T-helper 22 cell (primary cell): ENCODE data around the gene HJURP.

Experiments used
- DNase-seq: peaks from one replicate; pipeline ENCODE4 v3.0.0-alpha.2; 2020; ENCODE audit warnings: low read depth

The HJURP gene

GRCh38 chr2:233831011-233831721 is 23.2 kb downstream of the HJURP start:
- no peak for DNase-seq

DNA sequence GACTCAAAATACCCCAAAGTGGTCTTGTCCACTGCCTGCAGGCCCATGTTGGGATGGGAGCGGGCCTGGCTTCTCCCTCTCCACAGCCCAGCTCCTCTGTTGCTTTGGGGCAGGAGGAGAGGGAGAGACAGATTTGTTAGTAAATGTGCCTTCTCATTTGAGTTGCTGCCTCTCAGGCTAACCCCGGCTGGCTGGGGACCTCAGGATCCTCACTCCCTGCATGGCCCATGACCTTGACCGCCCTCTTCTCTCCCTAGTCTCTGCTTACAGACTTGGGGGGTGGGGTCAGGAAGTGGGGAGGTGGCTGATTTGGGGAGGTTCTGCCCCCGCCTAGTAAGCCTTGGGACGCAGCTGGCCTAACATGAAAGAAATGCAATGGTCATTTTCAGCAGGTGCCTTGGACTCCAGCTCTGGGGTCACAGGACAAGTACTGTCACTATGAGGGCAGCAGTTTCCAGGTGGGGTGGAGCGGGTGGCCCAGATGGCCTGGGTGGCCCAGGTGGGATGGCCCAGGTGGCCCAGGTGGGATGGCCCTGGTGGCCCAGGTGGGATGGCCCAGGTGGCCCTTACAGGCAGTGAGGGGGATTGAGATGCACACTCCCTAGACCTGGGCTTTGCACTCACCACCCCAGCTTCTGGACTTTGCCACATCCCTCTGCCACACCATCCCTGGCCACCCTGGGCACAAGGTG is 24.1 kb downstream of the HJURP start:
- no peak for DNase-seq

DNA sequence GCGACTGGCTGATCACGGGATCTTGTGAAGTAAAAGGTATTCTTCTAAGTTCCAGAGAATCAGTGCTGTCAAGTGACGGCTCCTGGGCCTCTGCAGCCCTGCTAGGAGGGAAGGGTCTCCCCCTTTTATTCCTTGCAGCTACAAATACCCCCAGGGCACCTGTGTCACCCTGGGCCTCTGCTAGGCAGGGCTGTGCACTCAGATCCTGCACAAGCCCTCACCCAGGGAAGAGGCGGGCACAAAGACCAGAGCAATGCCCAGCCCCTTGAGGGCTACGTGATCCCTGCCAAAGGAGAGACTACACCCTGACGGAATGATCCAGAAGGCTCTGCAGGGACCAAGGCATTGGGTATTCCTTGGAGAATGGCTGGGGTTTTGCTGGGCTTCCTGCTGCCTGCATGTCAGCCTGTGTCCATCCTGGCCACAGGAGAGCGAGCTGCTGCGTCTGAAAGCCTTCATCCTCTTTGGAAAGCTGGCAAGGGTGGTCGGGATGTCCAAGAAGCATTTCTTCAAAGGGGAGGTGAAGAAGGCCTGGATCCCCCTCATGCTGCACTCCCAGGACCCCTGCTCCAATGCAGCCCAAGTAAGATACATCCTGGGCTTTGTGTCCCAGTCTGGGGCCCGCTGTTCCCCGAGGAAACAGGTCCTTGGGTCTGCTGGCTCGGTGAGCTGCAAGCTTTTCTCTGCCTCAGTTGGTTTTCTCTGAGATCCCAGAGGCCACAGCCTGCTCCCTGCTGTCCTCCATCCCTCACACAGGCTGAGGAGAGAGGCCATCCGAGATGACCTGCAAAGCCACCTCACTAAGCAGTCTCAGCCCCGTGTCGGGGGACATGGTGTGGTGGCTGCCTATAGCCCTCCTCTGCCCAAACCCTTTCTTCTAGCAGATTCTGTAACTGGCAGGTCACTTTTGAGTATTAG is 24.9 kb downstream of the HJURP start:
- DNase-seq = no peak

- no peak for DNase-seq
Measured at GRCh38 chr2:233828546-233829192, 25.7 kb downstream of the HJURP start.

DNA sequence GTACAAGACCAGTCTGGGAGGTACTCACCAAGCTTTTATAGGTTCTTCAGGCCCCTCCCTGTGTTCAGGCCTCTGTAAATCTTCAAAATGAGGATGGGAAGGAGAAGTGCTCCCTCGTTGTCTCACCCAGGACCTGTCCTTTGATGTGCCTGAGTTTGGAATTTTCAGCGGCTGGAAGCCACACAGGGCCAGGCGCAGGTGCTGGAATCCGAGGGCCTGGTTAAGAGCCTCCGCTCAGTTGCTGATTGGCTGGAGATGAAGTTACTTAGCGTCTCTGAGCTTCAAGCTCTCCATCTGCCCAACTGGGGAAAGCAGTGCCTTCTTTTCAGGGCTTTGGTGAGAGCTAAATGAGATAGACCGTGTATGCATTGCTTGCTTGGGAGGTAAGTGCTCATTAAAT is 30.0 kb downstream of the HJURP start:
- DNase-seq = no peak

- DNase-seq = no peak
Measured at GRCh38 chr2:233823731-233824121, 30.6 kb downstream of the HJURP start.

DNA sequence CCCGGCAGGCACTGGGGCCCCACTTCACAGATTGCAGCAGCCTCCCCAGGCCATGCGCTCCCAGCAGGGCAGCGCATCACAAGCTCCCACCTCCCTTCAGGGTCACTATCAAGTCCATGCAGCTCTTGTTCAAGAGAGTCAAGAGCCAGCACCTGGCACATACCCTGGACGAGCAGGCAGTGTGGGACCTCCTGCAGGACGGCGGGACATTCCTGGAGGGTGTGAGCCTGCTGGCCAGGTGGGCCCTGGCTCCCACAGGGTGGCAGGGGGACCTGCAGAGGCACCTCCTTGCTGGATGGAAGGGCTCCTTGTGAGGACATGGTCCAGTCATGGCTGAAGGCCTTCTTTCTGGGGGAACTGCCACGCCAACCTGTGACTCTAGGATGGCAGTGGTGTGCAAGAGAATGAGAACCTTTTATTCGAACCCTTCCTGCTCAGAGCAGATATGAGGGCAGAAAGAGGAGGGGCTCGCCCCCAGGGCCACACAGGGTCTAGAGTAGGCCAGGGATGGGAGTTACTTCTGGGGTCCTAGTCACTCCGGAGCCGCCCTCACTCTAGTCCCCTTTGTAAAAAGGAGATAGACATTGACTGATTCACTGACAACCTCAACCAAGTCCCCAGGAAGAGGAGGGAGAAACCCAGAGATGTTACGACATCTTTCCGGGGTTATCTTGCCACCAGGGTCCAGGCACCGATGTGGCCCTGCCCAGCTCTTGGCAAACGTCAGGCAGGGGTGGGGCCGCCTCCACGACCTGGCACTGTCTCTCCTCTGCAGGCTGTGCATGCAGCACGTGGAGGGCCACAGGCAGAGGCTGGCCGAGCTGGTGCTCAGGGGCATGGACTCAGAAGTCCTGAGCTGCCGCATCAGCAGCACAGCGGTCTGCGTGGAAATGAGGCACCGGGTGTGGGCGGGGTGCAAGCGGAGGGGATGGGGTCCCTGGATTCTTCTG is 31.3 kb downstream of the HJURP start:
- DNase-seq = no peak

- DNase-seq = no peak
Measured at GRCh38 chr2:233822101-233822771, 32.1 kb downstream of the HJURP start.

DNA sequence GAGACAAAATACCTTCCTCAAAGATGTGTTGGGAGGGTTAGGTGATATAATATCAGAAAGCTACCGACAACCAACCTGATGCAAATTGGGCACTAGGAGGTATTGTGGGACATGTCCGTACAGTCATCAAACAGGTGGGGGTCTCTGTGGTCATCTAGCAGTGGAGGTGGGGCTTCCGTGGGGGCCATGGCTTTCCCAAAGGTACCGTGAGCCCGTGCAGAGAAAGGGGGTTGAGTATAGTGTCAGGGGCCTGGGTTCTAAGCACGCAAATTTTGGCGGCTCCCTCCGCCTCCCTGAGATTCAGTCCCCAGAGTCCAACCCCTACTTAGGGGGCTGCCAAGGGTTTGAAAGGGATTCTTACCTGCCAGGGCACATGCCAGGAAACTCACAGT is 32.6 kb downstream of the HJURP start:
- no peak for DNase-seq

GRCh38 chr2:233821196-233821595 is 33.1 kb downstream of the HJURP start:
- DNase-seq = no peak

- DNase-seq = no peak
Measured at GRCh38 chr2:233820774-233821105, 33.6 kb downstream of the HJURP start.

DNA sequence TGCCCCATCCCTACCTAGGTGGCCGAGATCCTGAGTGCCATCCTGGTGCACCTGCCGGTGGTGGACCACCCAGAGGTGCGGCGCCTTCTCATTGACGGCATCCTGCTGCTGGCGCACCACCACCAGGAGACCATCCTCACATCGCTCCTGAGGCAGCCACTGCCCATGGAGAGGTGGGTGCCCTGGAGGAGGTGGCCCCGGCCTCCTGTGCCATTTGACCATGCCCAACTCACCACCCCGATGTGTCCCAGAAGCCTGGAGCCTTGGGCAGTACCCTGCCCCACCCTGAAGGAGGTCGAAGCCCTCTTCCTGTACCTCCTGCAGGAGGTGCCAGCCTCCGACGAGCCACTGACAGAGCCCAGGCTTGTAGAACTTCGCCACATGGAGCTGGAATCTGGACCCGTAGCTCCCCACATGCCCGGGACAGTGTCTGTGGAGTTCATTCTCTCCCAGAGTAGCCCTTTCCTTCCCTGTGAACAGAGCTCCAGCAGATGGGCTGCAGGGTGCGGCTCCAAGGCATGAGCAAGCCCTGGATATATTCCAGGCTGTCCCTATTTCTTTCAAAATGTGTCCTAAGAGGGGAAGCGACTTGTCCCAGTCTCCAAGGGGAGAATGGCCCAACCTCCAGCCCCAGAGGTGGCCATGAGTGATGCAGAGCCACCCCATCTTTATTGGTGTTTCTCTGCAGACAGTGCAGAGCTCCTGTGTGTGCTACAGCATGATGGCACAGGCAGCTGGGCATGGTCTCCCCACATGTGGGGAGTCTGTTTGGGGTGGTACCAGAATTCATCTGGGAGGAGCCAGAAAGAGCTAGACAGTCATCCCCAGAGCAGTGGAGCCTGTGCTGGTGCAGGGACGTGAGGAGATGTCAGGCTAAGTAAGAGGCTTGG is 34.2 kb downstream of the HJURP start:
- DNase-seq = no peak

GRCh38 chr2:233818639-233819621 is 35.4 kb downstream of the HJURP start:
- DNase-seq = no peak

DNA sequence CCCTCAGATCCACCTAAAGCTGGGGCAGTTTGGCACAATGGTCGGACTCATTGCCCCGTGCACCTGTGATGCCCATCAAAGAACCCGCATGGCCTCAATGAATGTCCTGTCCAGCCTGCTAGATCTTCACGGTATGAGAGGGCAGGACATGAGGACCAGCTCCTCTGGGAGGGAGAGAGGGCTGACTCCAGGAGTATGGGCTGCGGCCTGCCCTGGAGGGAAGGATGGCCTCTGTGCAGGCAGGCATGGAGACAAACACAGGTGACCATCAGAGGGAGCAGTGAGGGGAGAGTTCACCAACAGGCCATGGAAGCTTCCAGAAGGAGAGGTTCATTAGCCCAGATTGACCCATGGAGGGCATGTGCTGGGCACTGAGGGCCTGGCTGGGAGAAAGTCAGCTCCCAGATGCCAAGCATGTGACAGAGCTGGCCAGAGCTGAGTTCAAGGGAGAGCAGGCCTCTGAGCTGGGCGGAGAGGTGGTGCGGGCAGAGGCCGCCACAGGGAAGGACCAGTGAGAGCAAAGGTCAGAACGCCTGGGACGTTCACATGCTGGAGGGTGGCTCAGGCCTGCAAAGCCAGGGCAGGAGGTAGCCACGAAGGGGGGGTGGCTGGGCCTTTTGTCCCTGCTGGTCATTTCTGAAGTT is 36.2 kb downstream of the HJURP start:
- no peak for DNase-seq

DNA sequence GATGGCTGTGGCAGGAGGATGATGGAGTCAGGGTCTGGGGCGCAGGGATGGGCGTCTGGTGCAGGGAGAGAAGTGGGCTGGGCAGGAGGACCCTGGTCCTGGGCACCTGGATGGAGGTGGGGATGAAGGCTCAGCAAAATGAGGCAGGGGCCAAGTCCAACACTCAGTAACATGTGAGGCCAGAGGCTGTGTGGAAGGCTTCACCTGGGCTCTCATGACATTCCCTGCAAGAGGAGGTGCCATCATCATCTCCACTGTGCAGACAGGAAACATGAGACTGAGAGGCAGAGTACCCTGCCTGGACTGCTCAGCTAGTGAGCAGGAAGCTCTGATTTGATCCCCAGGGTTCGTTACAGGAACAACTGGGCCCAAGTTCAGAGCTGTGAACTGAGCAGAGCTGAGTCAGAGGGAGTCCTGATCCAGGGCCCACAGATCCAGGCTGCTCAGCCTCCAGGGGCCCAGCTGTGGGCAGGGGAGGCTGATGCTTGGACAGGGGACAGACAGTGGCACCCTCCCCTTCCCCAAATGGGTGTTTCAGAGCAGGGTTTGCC is 36.9 kb downstream of the HJURP start:
- DNase-seq = no peak

- no peak for DNase-seq
Measured at GRCh38 chr2:233816771-233817170, 37.6 kb downstream of the HJURP start.

- no peak for DNase-seq
Measured at GRCh38 chr2:233816334-233816733, 38.0 kb downstream of the HJURP start.

GRCh38 chr2:233815861-233816260 is 38.5 kb downstream of the HJURP start:
- DNase-seq = no peak
